HuH-7 (cell line): ENCODE results near the gene LRATD1.

Experiments used
- DNase-seq: peaks from one replicate; pipeline ENCODE4 v3.0.0; 2011; ENCODE audit warnings: low spot score

LRATD1 gene

DNA sequence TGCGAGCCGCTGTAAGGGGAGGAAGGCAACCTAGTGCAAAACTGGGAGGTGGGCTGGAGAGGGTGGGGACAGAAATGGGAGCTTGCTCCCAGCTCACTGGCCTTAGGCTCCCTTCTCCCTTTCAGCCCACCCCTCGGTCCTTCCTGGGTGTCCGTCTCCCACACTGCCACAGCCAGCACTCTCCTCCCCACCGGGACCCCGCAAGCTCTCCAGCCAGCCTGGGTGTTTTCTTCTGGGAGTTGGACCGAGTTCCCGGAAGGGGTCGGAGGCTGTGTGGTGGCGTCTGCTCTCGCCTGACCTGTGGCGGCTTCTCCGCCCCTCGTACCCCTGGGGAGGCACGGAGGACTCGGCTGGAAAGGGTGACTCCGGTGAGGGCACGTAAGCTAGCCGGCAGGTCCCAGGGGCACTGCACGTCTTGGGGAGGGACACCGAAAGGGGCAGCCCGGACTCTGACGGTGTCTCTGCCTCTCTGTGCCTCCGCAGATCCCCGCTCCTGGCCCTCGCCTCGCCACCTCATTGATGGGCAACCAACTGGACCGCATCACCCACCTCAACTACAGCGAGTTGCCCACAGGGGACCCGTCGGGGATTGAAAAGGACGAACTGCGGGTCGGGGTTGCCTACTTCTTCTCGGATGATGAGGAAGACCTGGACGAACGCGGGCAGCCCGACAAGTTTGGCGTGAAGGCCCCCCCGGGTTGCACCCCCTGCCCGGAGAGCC, 1.1 kb downstream of the LRATD1 start:
- no peak for DNase-seq

GRCh38 chr2:14634182-14634488, 1.6 kb downstream of the LRATD1 start:
- DNase-seq: no peak

- no peak for DNase-seq
These were observed 2.2 kb downstream of the LRATD1 start for GRCh38 chr2:14634489-14635390.

- DNase-seq: no peak
These were observed 2.9 kb downstream of the LRATD1 start for GRCh38 chr2:14635391-14635871.

DNA sequence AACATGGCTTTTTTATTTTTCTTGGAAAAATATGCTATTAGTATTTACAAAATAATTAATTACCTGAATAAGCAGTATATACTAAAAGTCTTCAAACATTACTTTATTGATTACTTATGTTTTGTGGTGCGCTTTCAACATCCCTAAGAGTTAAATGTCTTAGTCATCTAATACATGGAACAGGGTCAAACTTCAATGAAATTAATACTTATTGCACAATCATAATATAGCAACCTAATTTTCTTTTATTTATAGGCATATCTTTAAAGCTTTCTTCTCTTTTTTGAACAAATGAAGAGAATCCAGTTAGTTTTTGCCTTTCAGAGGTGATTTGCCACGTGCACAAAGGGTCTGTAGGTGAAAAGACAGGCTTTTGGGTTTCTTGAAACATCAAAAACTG, 6.0 kb downstream of the LRATD1 start:
- DNase-seq: no peak

DNA sequence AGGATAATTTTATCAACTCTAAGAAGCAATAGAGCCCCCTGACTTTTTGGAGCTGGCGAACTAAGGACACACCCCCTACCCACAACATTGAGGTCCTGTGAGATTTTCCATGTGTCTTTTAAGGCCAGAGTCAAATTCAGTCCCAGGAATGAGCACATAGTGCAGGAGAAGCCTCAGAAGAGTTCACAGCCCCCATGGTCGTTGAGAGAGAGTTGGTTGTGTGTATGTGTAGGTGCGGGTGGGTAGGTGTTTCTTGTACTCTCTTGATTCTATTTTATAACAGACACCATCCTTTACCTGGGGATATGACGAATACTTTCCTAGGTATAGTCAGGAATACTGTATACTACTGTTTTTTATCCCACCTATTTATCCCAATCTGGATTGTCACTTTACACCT, 8.6 kb downstream of the LRATD1 start:
- no peak for DNase-seq

DNA sequence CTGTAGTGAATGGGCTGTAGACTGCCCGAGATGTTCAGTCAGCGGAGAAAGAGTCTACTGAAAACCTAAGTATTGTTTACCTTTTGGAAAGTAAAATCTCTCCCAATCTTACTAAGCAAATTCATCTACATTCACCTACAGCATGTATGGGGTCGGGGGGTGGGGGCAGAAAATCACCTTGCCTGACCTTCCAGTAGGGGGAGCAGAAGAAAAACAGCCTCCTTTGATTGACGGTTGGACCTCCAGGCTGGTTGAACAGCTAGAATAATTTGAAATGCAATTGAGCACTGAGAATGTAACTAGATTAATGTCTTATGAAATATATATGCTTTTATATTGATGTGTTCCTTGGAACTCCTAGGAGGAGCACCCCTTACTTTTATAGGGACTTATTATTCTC, 10.0 kb downstream of the LRATD1 start:
- no peak for DNase-seq

GRCh38 chr2:14647714-14648113, 15.2 kb downstream of the LRATD1 start:
- no peak for DNase-seq

- no peak for DNase-seq
These were observed 17.5 kb downstream of the LRATD1 start for GRCh38 chr2:14650066-14650465.

DNA sequence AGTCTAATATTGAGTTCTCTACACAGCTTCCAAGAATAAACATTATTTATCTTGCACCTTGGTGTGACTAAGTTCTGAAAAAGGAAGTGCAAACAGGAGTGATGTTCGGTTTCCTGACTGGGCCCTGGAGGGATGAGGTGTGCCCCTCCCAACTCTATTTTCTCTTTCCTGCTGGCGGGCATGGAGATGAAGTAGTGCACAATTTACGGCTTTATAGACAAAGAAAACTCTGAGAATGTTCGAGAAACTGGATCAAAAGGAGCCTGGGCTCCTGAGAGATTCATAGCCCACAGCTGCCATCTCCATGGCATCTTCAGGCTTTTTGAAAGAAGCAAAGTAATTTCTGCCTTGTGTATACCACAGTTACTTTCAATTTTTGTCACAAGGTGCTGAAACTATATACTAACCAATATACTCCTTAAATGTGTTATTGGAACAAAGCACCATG, 22.3 kb downstream of the LRATD1 start:
- no peak for DNase-seq

GRCh38 chr2:14656146-14656545, 23.6 kb downstream of the LRATD1 start:
- DNase-seq: no peak

DNA sequence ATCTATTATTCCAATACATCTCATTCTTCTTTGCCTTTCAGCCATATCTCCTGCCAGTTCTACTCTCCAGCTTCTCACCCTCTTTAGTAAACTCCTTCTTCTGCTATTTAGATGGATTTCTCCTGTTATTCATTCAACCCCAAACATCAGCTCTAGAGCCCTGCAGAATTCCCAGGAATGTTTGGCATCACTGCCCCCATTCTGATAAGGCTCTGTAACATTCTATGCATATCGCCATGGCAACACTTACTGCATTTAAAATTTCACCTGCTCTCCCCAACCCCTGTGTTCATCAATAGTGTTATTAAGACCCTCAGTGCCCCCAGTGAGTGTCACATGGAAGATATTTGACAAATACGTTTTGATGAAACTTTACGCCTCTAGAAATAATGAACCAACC, 28.6 kb downstream of the LRATD1 start:
- DNase-seq: no peak

DNA sequence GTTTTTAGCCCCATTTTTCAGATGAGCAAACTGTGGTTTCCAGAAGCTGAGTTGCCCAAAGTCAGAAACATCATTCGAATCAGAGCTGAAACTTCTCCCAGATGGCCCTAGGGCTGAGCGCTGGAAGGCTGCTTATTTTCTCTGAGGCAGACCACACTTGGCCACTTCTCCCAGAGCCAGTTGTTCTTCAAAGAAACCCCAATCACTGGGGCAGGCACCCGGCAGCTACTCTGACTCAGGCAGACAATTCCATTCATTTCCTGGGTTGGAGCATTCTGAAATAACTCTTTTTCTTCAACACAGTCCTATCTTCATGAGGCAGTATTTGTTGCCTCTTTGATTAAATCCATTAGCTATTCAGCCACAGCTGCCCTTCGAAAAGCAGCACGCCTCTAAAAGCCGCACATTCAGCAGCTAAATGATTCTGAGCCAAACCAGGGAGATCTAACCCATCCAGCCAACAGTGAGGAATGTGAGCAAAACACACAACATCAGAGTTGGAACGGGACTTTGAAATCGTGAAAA, 40.9 kb downstream of the LRATD1 start:
- no peak for DNase-seq

- DNase-seq: no peak
These were observed 43.0 kb downstream of the LRATD1 start for GRCh38 chr2:14675489-14675888.

DNA sequence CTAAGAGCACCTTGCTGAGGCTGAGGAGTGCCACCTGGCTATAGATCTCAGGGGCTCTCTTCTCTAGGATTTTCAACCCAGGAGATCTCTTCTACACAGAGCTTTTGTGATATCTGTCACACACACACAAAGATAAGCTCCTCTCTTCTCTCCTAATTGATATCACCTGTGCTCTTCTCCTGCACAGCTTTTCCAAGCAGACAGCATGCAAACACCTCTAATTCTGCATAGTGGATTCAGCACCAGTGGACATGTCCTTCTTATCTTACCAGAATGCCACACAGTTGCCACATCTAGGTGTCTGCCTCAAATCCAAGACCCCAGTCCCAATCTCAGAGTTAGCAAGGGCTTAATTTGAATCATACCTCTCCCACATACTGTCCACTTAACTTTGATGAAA, 43.9 kb downstream of the LRATD1 start:
- no peak for DNase-seq

- DNase-seq: no peak
These were observed 44.5 kb downstream of the LRATD1 start for GRCh38 chr2:14677039-14677438.

- DNase-seq: no peak
These were observed 46.2 kb downstream of the LRATD1 start for GRCh38 chr2:14678761-14679160.

- no peak for DNase-seq
These were observed 49.1 kb downstream of the LRATD1 start for GRCh38 chr2:14681608-14682007.
